Muscle of arm (tissue), 12 donors: ENCODE measurements around the gene TRPM4. TPM values are rescaled to one million over a fixed set of nuclear protein-coding genes. Genes with fewer than 3 reads are reported as not detected.
"Not testable (repeated sequence)": the region's sequence is repeated elsewhere in the genome, so short reads cannot be mapped to it uniquely, and the experiment has no call there.

ENCODE experiments used
- DNase-seq: peaks from one replicate; pipeline ENCODE4 v3.0.0-alpha.2; 2013
- polyA plus RNA-seq, 12 donors: library from polyadenylated mRNA; unstranded; fragments of 120-200 nt; gene quantifications; one replicate each; pipeline ENCODE4 v1.2.1, GENCODE V29; 2013; ENCODE audit not compliant: insufficient read length in 12 of 12

The TRPM4 gene
- polyA plus RNA-seq, 12 donors: 21.5 to 51.8 (median 32.3) TPM; not detected in 1

- DNase-seq: no peak
These were observed 28.5 kb downstream of the TRPM4 start for GRCh38 chr19:49186108-49186507.

DNA sequence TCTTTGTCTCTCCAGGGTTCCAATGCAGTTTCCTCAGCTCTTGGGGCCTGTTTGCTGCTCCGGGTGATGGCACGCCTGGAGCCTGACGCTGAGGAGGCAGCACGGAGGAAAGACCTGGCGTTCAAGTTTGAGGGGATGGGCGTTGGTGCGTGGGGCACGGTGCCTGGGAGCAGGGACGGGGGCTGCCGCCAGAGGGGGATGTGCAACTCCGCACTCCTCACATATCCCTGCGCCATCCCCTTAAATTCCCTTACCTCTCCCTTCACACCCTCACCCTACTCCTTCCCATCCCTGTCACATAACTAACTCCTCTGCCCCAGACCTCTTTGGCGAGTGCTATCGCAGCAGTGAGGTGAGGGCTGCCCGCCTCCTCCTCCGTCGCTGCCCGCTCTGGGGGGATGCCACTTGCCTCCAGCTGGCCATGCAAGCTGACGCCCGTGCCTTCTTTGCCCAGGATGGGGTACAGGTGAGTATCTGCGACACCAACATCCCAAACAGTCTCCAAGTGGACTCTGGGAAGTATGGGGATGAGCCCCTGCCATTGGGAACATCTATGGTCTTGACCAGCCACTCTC lies 31.1 kb downstream of the TRPM4 start:
- no peak for DNase-seq

DNA sequence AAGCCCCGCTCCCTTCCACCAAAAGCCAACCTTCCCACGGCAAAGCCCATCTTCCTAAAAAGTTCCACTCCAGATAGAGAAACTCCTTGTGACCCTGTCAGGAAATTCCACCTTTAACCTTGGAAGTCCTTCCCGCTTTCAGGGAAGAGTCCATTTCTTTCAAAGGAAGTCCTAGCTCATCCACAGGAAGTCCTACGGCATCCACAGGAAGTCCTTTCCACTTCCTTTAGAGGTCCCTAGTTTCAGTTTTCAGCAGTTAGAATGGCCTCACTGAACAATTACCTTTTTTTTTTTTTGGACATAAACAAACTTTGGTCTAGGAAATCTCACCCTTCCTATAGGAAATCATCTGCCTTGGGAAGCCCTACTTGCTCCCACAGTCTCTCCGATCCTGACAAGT lies 31.7 kb downstream of the TRPM4 start:
- DNase-seq: no peak

DNA sequence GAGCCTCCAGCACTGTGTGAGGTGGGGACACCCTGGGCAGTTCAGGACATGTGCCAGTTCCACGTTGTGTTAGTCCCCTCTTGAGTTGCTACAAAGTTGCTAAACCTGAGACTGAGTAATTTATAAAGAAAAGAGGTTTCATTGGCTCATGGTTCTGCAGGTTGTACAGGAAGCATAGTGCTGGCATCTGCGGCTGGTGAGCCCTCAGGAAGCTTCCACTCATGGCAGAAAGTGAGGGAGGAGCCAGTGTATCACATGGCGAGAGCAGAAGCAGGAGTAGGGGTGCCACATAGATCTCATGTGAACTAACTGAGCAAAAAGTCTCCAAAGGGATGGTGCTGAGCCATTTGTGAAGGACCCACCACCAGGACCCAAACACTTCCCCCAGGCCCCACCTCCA lies 33.2 kb downstream of the TRPM4 start:
- no peak for DNase-seq

GRCh38 chr19:49193822-49194394 lies 36.3 kb downstream of the TRPM4 start:
- no peak for DNase-seq

GRCh38 chr19:49194408-49194807 lies 36.8 kb downstream of the TRPM4 start:
- no peak for DNase-seq

DNA sequence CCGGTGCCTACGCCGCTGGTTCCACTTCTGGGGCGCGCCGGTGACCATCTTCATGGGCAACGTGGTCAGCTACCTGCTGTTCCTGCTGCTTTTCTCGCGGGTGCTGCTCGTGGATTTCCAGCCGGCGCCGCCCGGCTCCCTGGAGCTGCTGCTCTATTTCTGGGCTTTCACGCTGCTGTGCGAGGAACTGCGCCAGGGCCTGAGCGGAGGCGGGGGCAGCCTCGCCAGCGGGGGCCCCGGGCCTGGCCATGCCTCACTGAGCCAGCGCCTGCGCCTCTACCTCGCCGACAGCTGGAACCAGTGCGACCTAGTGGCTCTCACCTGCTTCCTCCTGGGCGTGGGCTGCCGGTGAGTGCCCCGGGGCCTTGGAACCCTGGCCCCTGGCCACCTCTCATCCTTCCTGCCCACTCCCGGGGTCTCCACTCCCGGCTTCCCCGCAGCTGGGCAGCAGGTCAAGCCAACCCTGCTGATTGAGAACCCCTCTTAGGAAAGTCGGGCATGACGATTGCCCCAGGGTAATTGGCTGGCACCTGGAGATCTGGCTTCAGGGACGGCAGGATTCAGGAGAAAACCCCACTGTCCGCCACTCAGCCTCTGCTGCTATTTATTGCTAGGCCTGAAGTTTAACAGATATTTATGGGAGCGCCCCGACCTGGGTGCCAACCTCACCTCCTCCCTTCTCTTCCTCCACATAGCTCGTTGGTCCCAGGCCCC lies 39.1 kb downstream of the TRPM4 start:
- no peak for DNase-seq

- no peak for DNase-seq
These were observed 42.8 kb downstream of the TRPM4 start for GRCh38 chr19:49200238-49200862.

GRCh38 chr19:49201042-49201441 lies 43.5 kb downstream of the TRPM4 start:
- no peak for DNase-seq

GRCh38 chr19:49205114-49205513 lies 47.5 kb downstream of the TRPM4 start:
- DNase-seq: no peak

GRCh38 chr19:49209502-49209901 lies 51.9 kb downstream of the TRPM4 start:
- DNase-seq: not testable (repeated sequence)

GRCh38 chr19:49210108-49210900 lies 52.7 kb downstream of the TRPM4 start:
- peak; percentile 30 for DNase-seq

- DNase-seq: peak; percentile 25
These were observed 53.4 kb downstream of the TRPM4 start for GRCh38 chr19:49210901-49211451.

GRCh38 chr19:49212016-49212701 lies 54.6 kb downstream of the TRPM4 start:
- no peak for DNase-seq

DNA sequence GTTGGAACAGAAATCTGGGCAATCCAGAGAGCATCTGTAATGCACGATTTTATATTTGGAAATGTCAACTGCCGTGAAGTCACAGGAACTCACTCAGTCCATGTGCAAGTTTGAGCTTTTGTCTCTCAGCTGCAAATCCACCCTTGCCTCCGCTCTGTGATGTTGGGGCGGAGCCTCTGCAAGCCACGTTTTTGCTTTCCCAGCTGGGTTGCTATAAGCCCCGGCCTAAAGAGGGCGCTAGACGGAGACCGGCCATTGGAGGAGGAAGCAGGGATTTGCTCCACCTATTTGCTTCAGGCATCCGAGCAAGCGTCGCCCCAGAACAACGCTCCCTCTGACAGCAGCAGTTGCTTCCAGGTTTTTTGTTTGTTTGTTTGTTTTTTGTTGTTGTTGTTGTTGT lies 56.2 kb downstream of the TRPM4 start:
- DNase-seq: no peak

DNA sequence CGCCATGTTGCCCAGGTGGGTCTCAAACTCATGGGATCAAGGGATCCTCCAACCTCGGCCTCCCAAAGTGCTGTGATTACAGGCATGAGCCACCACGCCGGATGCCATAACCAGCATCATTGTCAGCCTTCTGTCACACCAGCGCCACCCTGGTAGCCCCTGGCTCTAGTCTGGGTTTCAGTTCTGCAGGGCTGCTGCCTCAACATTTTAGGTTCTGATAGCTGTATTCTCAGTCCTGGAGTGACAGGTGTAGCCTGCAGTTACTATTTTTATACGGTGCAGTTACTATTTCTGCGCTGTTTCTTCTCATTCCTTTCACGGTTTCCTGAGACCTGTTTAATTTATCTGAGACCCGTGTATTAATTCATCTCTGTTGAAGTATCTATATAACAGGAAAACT lies 57.1 kb downstream of the TRPM4 start:
- no peak for DNase-seq

GRCh38 chr19:49216071-49216470 lies 58.5 kb downstream of the TRPM4 start:
- DNase-seq: no peak

GRCh38 chr19:49217382-49217781 lies 59.8 kb downstream of the TRPM4 start:
- no peak for DNase-seq

DNA sequence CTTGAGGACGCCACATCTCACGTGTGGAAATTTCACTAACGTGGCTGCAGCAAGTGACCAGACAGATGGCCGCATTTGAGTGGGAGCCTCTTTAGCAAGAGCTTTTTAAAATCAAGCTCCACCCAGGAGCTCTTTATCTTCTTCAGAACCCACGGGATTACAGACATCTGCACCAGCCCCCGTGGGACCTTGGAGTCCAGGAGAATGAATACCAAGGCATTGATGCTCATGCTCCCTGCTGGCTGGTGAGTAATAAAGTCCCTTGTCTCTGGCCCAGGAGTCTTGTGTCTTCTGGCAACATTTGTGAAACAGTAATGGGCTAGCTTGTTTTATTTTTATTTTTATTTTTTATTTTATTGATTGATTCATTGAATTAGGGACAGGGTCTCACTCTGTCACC lies 64.4 kb downstream of the TRPM4 start:
- DNase-seq: no peak

DNA sequence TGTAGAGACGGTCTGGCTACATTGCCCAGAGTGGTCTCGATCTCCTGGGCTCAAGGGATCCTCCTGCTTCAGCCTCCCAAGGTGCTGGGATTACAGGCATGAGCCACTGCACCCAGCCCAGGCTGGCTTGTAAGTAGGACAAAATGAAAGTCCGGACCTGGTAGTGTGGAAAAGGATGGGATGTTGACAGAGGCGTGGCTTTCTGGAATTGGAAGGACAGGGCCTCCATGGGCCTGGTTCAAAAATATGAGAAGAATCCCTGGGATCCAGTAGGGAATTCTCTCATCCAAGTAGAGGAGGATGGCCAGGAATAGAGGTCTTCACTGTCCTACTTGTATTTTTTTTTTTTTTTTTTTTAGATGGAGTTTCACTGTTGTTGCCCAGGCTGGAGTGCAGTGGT lies 64.9 kb downstream of the TRPM4 start:
- no peak for DNase-seq

GRCh38 chr19:49223472-49223871 lies 65.9 kb downstream of the TRPM4 start:
- no peak for DNase-seq
